Ishikawa (cell line): Measurements from ENCODE around the gene NXPE1.

Experiments used
- CEBPB ChIP-seq: IDR thresholded peaks from 2 replicates; pipeline ENCODE4 v1.6.1; 2012
- CREB1 ChIP-seq: IDR thresholded peaks from 2 replicates; pipeline ENCODE4 v1.6.1; 2012; ENCODE audit warnings: low read depth
- EGR1 ChIP-seq: IDR thresholded peaks from 2 replicates; pipeline ENCODE4 v1.6.1; 2012
- EP300 ChIP-seq: IDR thresholded peaks from 2 replicates; pipeline ENCODE4 v1.6.1; 2012; ENCODE audit warnings: borderline replicate concordance
- RAD21 ChIP-seq: IDR thresholded peaks from 2 replicates; pipeline ENCODE4 v1.6.1; 2012; ENCODE audit warnings: low read depth
- TAF1 ChIP-seq: IDR thresholded peaks from 2 replicates; pipeline ENCODE4 v1.6.1; 2012; ENCODE audit warnings: low read depth, mild to moderate bottlenecking
- TCF12 ChIP-seq: IDR thresholded peaks from 2 replicates; pipeline ENCODE4 v1.6.1; 2012; ENCODE audit warnings: low read depth
- TEAD4 ChIP-seq: IDR thresholded peaks from 2 replicates; pipeline ENCODE4 v1.6.1; 2012
- TF ChIP-seq, protein P1 (sequence below): IDR thresholded peaks from 2 replicates; pipeline ENCODE4 v1.6.1; 2012; ENCODE audit warnings: low read depth, mild to moderate bottlenecking
- TF ChIP-seq, protein P2 (sequence below): IDR thresholded peaks from 2 replicates; pipeline ENCODE4 v1.6.1; 2012

DNA sequence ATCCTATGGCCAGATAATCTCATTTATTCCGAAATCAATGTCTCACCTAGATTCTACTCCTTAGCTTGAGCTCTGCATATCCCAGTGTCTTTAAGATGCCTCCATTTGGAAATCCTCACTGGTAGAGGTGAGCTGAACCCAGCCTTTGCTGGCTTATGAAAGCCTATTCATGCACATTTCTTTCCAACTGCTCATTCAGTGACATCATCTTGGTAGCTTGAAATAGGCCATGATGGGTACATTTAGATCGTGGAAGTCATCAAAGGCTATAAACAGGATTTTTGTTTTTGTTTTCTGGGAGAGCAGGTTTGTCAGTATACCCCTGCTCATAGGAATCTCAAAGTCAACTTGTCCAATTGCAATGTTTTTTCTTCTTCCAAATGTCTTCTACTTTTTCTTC, 6.0 kb downstream of the NXPE1 start:
- no peak for TF ChIP-seq RAD21
- TF ChIP-seq CEBPB: no peak
- TF ChIP-seq, protein P1, sequence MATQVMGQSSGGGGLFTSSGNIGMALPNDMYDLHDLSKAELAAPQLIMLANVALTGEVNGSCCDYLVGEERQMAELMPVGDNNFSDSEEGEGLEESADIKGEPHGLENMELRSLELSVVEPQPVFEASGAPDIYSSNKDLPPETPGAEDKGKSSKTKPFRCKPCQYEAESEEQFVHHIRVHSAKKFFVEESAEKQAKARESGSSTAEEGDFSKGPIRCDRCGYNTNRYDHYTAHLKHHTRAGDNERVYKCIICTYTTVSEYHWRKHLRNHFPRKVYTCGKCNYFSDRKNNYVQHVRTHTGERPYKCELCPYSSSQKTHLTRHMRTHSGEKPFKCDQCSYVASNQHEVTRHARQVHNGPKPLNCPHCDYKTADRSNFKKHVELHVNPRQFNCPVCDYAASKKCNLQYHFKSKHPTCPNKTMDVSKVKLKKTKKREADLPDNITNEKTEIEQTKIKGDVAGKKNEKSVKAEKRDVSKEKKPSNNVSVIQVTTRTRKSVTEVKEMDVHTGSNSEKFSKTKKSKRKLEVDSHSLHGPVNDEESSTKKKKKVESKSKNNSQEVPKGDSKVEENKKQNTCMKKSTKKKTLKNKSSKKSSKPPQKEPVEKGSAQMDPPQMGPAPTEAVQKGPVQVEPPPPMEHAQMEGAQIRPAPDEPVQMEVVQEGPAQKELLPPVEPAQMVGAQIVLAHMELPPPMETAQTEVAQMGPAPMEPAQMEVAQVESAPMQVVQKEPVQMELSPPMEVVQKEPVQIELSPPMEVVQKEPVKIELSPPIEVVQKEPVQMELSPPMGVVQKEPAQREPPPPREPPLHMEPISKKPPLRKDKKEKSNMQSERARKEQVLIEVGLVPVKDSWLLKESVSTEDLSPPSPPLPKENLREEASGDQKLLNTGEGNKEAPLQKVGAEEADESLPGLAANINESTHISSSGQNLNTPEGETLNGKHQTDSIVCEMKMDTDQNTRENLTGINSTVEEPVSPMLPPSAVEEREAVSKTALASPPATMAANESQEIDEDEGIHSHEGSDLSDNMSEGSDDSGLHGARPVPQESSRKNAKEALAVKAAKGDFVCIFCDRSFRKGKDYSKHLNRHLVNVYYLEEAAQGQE: no peak
- no peak for TF ChIP-seq TCF12
- no peak for TF ChIP-seq EP300
- TF ChIP-seq TAF1: no peak
- TF ChIP-seq, protein P2, sequence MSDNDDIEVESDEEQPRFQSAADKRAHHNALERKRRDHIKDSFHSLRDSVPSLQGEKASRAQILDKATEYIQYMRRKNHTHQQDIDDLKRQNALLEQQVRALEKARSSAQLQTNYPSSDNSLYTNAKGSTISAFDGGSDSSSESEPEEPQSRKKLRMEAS: no peak
- TF ChIP-seq CREB1: no peak
- no peak for TF ChIP-seq EGR1
- TF ChIP-seq TEAD4: no peak
